ENCODE measurements around the gene DCXR.
A peak's percentile ranks its signal among the peaks of the same experiment; 100 is the strongest.

The DCXR gene

GRCh38 chr17:82036634-82037091 is 834 bp downstream of the DCXR start:
- no peak for DNase-seq

- DNase-seq: no peak
Measured at GRCh38 chr17:82035956-82036633, 1.4 kb downstream of the DCXR start.

GRCh38 chr17:82035488-82035887 is 2.0 kb downstream of the DCXR start:
- DNase-seq: no peak

- DNase-seq: no peak
Measured at GRCh38 chr17:82034371-82035011, 3.0 kb downstream of the DCXR start.

GRCh38 chr17:82033359-82034085 is 4.0 kb downstream of the DCXR start:
- DNase-seq: no peak

GRCh38 chr17:82031885-82032627 is 5.4 kb downstream of the DCXR start:
- peak; percentile 58 for DNase-seq

GRCh38 chr17:82031303-82031884 is 6.1 kb downstream of the DCXR start, which contains the start of gene RAC3:
Gene RAC3 (plus strand): TSS chr17:82031678. CDS start chr17:82031762, 84 bp downstream.
- DNase-seq: peak; percentile 38

- peak; percentile 85 for DNase-seq
Measured at GRCh38 chr17:82030470-82031302, 6.8 kb downstream of the DCXR start.

GRCh38 chr17:82029990-82030469 is 7.5 kb downstream of the DCXR start:
- no peak for DNase-seq

- no peak for DNase-seq
Measured at GRCh38 chr17:82029391-82029790, 8.1 kb downstream of the DCXR start.

GRCh38 chr17:82028966-82029365 is 8.5 kb downstream of the DCXR start:
- DNase-seq: no peak

- no peak for DNase-seq
Measured at GRCh38 chr17:82028246-82028645, 9.3 kb downstream of the DCXR start.

GRCh38 chr17:82025401-82026107 is 11.9 kb downstream of the DCXR start:
- DNase-seq: no peak

GRCh38 chr17:82024859-82025258 is 12.6 kb downstream of the DCXR start:
- no peak for DNase-seq

- no peak for DNase-seq
Measured at GRCh38 chr17:82023447-82024241, 13.9 kb downstream of the DCXR start.

- DNase-seq: peak; percentile 98
Measured at GRCh38 chr17:82022981-82023446, 14.5 kb downstream of the DCXR start, which contains the start of gene LRRC45. Gene LRRC45 (plus strand): TSS chr17:82023305. CDS start chr17:82023644, 339 bp downstream.

- DNase-seq: no peak
Measured at GRCh38 chr17:82022310-82022980, 15.1 kb downstream of the DCXR start, which contains the start of gene CENPX. Gene CENPX (minus strand): TSS chr17:82022878. CDS start chr17:82022861, 17 bp downstream.

- no peak for DNase-seq
Measured at GRCh38 chr17:82021900-82022309, 15.6 kb downstream of the DCXR start.
